Measurements from ENCODE around the gene BCAS3.

- TF ChIP-seq CTCF (IDR thresholded peaks at IDR 0.05) (no peak), ZFX (IDR thresholded peaks at IDR 0.05; ENCODE audit: borderline replicate concordance) (no peak)
These were observed 751.6 kb downstream of the BCAS3 start for GRCh38 chr17:61429274-61429673.
